HuH-7.5 (cell line): ENCODE results near the gene MRTO4.
"Not testable (repeated sequence)": the region's sequence is repeated elsewhere in the genome, so short reads cannot be mapped to it uniquely, and the experiment has no call there.

Experiments used
- DNase-seq: peaks from one replicate; pipeline ENCODE4 v3.0.0; 2011; ENCODE audit warnings: low spot score

Gene MRTO4

GRCh38 chr1:19270343-19270730 lies 18.7 kb downstream of the MRTO4 start:
- DNase-seq, result not testable (repeated sequence)

GRCh38 chr1:19272064-19272463 lies 20.5 kb downstream of the MRTO4 start:
- DNase-seq, result no peak

GRCh38 chr1:19273106-19273843 lies 21.7 kb downstream of the MRTO4 start:
- DNase-seq, result no peak

GRCh38 chr1:19273844-19274531 lies 22.4 kb downstream of the MRTO4 start:
- not testable (repeated sequence) for DNase-seq

- no peak for DNase-seq
These were observed 23.0 kb downstream of the MRTO4 start for GRCh38 chr1:19274636-19275035.

- DNase-seq, result no peak
These were observed 32.3 kb downstream of the MRTO4 start for GRCh38 chr1:19283891-19284290.

GRCh38 chr1:19284881-19285280 lies 33.3 kb downstream of the MRTO4 start:
- no peak for DNase-seq

- not testable (repeated sequence) for DNase-seq
These were observed 33.8 kb downstream of the MRTO4 start for GRCh38 chr1:19285366-19285765.

- DNase-seq, result not testable (repeated sequence)
These were observed 34.2 kb downstream of the MRTO4 start for GRCh38 chr1:19285807-19286206.

- no peak for DNase-seq
These were observed 36.0 kb downstream of the MRTO4 start for GRCh38 chr1:19287436-19288185.

- not testable (repeated sequence) for DNase-seq
These were observed 37.0 kb downstream of the MRTO4 start, which contains the start of gene AKR7A3 for GRCh38 chr1:19288324-19289241. Gene AKR7A3, minus strand, starts transcription at chr1:19288770. Its CDS starts 61 bp downstream, at chr1:19288709.

- no peak for DNase-seq
These were observed 37.6 kb downstream of the MRTO4 start for GRCh38 chr1:19289244-19289643.

- DNase-seq, result no peak
These were observed 43.0 kb downstream of the MRTO4 start for GRCh38 chr1:19294638-19295037.

- no peak for DNase-seq
These were observed 48.6 kb downstream of the MRTO4 start for GRCh38 chr1:19300211-19300610.

- not testable (repeated sequence) for DNase-seq
These were observed 52.5 kb downstream of the MRTO4 start for GRCh38 chr1:19304081-19304480.

GRCh38 chr1:19305880-19306279 lies 54.3 kb downstream of the MRTO4 start:
- no peak for DNase-seq

GRCh38 chr1:19306941-19307340 lies 55.3 kb downstream of the MRTO4 start:
- no peak for DNase-seq

- DNase-seq, result no peak
These were observed 56.3 kb downstream of the MRTO4 start for GRCh38 chr1:19307794-19308508.

GRCh38 chr1:19308509-19308907 lies 56.9 kb downstream of the MRTO4 start:
- no peak for DNase-seq

GRCh38 chr1:19309123-19309813 lies 57.7 kb downstream of the MRTO4 start:
- no peak for DNase-seq
